Transverse colon (tissue), 4 donors: ENCODE results near the gene RAB17. TPM values are rescaled to one million over a fixed set of nuclear protein-coding genes. Genes with fewer than 3 reads are reported as not detected.

Source experiments
- DNase-seq: peaks from one replicate; pipeline ENCODE4 v3.0.0-alpha.2; 2019
- H3K27ac ChIP-seq, 4 donors: fragments of 200-600 bp; sonication (generic); 2 replicates each; pipeline ENCODE4 v1.5.1; 2016 to 2018; ENCODE audit warnings: inconsistent platforms in 4 of 4
- H3K27me3 ChIP-seq: fragments of 200-600 bp; sonication (generic); 2 replicates; pipeline ENCODE4 v1.5.1; 2017; ENCODE audit warnings: inconsistent platforms
- H3K36me3 ChIP-seq, 4 donors: fragments of 200-600 bp; sonication (generic); 2 replicates each; pipeline ENCODE4 v1.5.1; 2017 to 2019; ENCODE audit warnings: inconsistent platforms in 4 of 4
- H3K4me1 ChIP-seq, 4 donors: fragments of 200-600 bp; sonication (generic); 2 replicates each; pipeline ENCODE4 v1.5.1; 2017 to 2020; ENCODE audit warnings: inconsistent platforms in 4 of 4
- H3K4me3 ChIP-seq, 4 donors: fragments of 200-600 bp; sonication (generic); 1 replicate in 1 of 4; 2 replicates in 3 of 4; pipeline versions ENCODE4 v1.5.1 to v1.6.1; 2017 to 2019; ENCODE audit warnings: inconsistent platforms in 4 of 4
- H3K9me3 ChIP-seq, 2 donors: fragments of 200-600 bp; sonication (generic); 2 replicates each; pipeline ENCODE4 v1.5.1; 2017 to 2019; ENCODE audit warnings: inconsistent platforms in 2 of 2
- CTCF ChIP-seq, 5 experiments: fragments of 200-600 bp in 3 of 5; fragments of 450-650 bp in 2 of 5; sonication (generic) in 3 of 5; IDR thresholded peaks; 1 replicate in 2 of 5; 2 replicates in 3 of 5; pipeline ENCODE4 v1.5.1; 2016 to 2017; ENCODE audit warnings: antibody characterized with exemption in 5 of 5, inconsistent platforms in 3 of 5, mild to moderate bottlenecking in 2 of 5, moderate library complexity in 1 of 5
- EP300 ChIP-seq: sonication (generic); formaldehyde crosslinking; IDR thresholded peaks from one replicate; pipeline ENCODE4 v1.6.1; 2017; ENCODE audit warnings: antibody characterized with exemption, low read depth
- POLR2A ChIP-seq: fragments of 450-650 bp; IDR thresholded peaks from one replicate; pipeline ENCODE4 v1.6.1; 2016; ENCODE audit warnings: antibody characterized with exemption, mild to moderate bottlenecking, moderate library complexity
- POLR2AphosphoS5 ChIP-seq, 3 donors: sonication (generic); formaldehyde crosslinking; IDR thresholded peaks; one replicate each; pipeline ENCODE4 v1.6.1; 2016; ENCODE audit warnings: antibody characterized with exemption in 3 of 3
- WGBS, 2 donors: methylation state at CpG; one replicate each; pipeline ENCODE4 v1.1.5; 2018; ENCODE audit warnings: low coverage in 1 of 2; 5-methylcytosine and 5-hydroxymethylcytosine counted together
- in situ Hi-C, 4 donors: fragments of 200-750 bp; cut with MboI; loops; one replicate each; pipeline versions ENCODE4 v1.15.0 to v1.15.1; 2017; ENCODE audit warnings: low sequenced_read_pairs in 3 of 4, low pct_ligation_motif_present in 1 of 4, low pct_unique_long_range_greater_than_20kb in 1 of 4
- intact Hi-C: fragments of 100-400 bp; cut with DNase I; formaldehyde crosslinking; loops from one replicate; pipeline ENCODE4 v1.15.1; 2023; ENCODE audit warnings: low total_unique reads
- total RNA-seq, 4 donors: library from RNA; depleted of rRNA; stranded (reverse); fragments of >200 nt; gene quantifications; one replicate each; pipeline ENCODE4 v1.1.0, GENCODE V29; 2016

The RAB17 gene
- total RNA-seq, 4 donors from 2014 or later = 25.1 to 104 (median 65.6) TPM

- H3K27ac ChIP-seq = no peak overlapping the region
- TF ChIP-seq EP300 (no peak), POLR2AphosphoS5 (IDR thresholded peaks at IDR 0.05) (no peak), POLR2A (no peak), CTCF (IDR thresholded peaks at IDR 0.05) (no peak)
- 96 to 100% methylated on average over 1 to 3 of the region's 3 CpGs for WGBS, 2 donors
- peaks cover 0 to 12% (median 7%) of the 10 kb centered on the region in 4 donors for H3K4me1 ChIP-seq
- no peak for DNase-seq
- no peak overlapping the region for H3K4me3 ChIP-seq
- no peaks in the 10 kb centered on the region for H3K36me3 ChIP-seq
- H3K27me3 ChIP-seq = no peaks in the 10 kb centered on the region
- intact Hi-C loops = loop anchor here (10.0 kb wide), 2 partner anchors 445 to 475 kb away; no protein-coding TSS in a partner anchor
- in situ Hi-C loops = loop anchor here in 3 of 4 donors (5.0 to 25.0 kb wide), 4 partner anchors 53 to 408 kb away; no protein-coding TSS in a partner anchor
- H3K9me3 ChIP-seq = no peaks in the 10 kb centered on the region
These were observed 20.6 kb downstream of the RAB17 start for GRCh38 chr2:237569896-237570295.

GRCh38 chr2:237569041-237569440 lies 21.5 kb downstream of the RAB17 start:
- intact Hi-C loops = no loop called here
- Histone ChIP-seq H3K27me3 (peaks cover 6% of the 10 kb centered on the region), H3K9me3 (no peaks in the 10 kb centered on the region), H3K36me3 (no peaks in the 10 kb centered on the region), H3K4me1 (peaks cover 0 to 12% (median 7%) of the 10 kb centered on the region in 4 donors), H3K27ac (no peak overlapping the region), H3K4me3 (no peak overlapping the region)
- TF ChIP-seq POLR2AphosphoS5 (IDR thresholded peaks at IDR 0.05) (no peak), EP300 (no peak), POLR2A (no peak), CTCF (IDR thresholded peaks at IDR 0.05) (no peak)
- 76 to 81% methylated on average over 5 of the region's 5 CpGs for WGBS, 2 donors
- in situ Hi-C loops = loop anchor here in 2 of 4 donors (5.0 to 25.0 kb wide), 3 partner anchors 52 to 407 kb away; no protein-coding TSS in a partner anchor
- DNase-seq = no peak

GRCh38 chr2:237568121-237568660 lies 22.3 kb downstream of the RAB17 start:
- Histone ChIP-seq H3K36me3 (no peaks in the 10 kb centered on the region), H3K27ac (no peak overlapping the region), H3K4me3 (no peak overlapping the region), H3K27me3 (peaks cover 12% of the 10 kb centered on the region), H3K4me1 (peaks cover 0 to 12% (median 7%) of the 10 kb centered on the region in 4 donors), H3K9me3 (no peaks in the 10 kb centered on the region)
- intact Hi-C loops (no loop called here), in situ Hi-C loops (loop anchor here in 2 of 4 donors (5.0 to 25.0 kb wide), 3 partner anchors 51 to 406 kb away; no protein-coding TSS in a partner anchor)
- TF ChIP-seq POLR2AphosphoS5 (IDR thresholded peaks at IDR 0.05) (no peak), POLR2A (no peak), EP300 (no peak), CTCF (IDR thresholded peaks at IDR 0.05) (no peak)
- 67% methylated on average over 9 of the region's 9 CpGs; no CpG with 5 or more reads in 1 of the 2 donors for WGBS, 2 donors
- no peak for DNase-seq

- Histone ChIP-seq H3K27ac (no peak overlapping the region), H3K36me3 (no peaks in the 10 kb centered on the region), H3K27me3 (peaks cover 12% of the 10 kb centered on the region), H3K4me1 (peaks cover 0 to 9% (median 5%) of the 10 kb centered on the region in 4 donors), H3K4me3 (no peak overlapping the region), H3K9me3 (no peaks in the 10 kb centered on the region)
- DNase-seq = no peak
- 89% methylated on average over 14 of the region's 16 CpGs; no CpG with 5 or more reads in 1 of the 2 donors for WGBS, 2 donors
- in situ Hi-C loops (loop anchor here in 2 of 4 donors (5.0 to 25.0 kb wide), 3 partner anchors 50 to 405 kb away; no protein-coding TSS in a partner anchor), intact Hi-C loops (no loop called here)
- no peak for TF ChIP-seq CTCF (IDR thresholded peaks at IDR 0.05)
- TF ChIP-seq EP300 = no peak
- TF ChIP-seq POLR2AphosphoS5 (IDR thresholded peaks at IDR 0.05) = no peak
- no peak for TF ChIP-seq POLR2A
These were observed 23.1 kb downstream of the RAB17 start for GRCh38 chr2:237567276-237568029.
